Renal pelvis (tissue), 4 donors: Measurements from ENCODE around the gene TUFM. TPM values are rescaled to one million over a fixed set of nuclear protein-coding genes. Genes with fewer than 3 reads are reported as not detected.
"Not testable (repeated sequence)": the region's sequence is repeated elsewhere in the genome, so short reads cannot be mapped to it uniquely, and the experiment has no call there.

Source experiments
- DNase-seq: peaks from one replicate; pipeline ENCODE4 v3.0.0-alpha.2; 2013
- polyA plus RNA-seq, 3 donors: library from polyadenylated mRNA; unstranded; fragments of 120-200 nt; gene quantifications; one replicate each; pipeline ENCODE4 v1.2.1, GENCODE V29; 2013; ENCODE audit not compliant: insufficient read length in 3 of 3

TUFM gene
- polyA plus RNA-seq, 3 donors, result 220 to 228 (median 223) TPM

DNA sequence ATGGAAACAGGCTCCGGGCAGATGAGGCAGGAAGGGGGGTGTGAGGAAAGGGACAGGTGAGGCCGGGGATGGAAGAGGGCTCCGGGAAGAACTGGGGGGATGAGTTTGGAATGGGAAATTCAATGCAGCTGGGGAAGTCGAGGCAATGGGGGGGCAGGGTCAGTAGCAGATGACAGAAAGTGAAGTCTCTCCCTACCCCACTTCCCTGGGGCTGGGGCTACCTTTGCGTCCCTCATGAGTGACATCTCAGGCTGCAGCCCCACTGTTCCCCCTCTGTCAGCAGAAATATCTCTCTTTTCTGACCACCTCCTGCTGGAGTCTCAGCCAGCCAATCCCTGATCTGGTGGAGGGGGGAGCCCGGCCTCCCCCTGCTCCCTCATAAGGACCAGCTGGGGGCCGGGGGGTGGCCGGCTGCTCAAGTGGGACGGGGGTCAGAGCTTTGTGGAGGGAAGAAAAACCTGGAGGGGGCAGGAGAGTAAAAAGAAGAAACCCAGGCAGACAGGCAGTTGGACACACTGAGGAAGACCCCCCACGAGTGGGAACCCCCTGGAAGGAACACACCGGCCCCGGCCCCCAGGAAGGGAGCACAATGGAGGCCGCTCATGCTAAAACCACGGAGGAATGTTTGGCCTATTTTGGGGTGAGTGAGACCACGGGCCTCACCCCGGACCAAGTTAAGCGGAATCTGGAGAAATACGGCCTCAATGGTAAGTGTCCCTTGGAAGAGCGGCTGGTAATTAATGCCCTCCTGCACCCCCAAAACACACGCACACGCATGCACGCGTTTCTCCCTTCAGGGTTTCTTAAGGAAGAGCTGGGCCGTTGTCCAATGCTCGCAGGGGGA is 32.2 kb upstream of the TUFM start, which contains the start of gene ATP2A1:
Gene ATP2A1 (plus strand): TSS at position 406 of the 844 bp plus-strand sequence. CDS start 184 bp downstream, at position 590.
- no peak for DNase-seq

DNA sequence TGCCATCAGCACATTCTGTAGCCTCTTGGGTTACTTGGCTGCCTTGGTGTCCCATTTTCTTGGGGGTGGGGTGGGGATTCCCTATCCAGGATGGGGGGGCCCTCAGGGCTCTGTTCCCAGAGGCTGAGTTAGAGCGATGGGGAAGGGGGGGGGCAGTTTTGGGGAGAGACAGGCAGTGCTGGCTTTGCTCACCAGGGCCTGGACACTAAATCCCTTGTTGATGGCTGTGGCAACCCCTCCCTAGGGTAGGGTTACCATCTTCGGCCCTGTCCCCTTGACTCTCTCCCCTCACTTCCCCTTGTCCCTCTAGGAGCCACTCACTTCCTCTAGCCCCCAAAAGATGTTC is 31.5 kb upstream of the TUFM start:
- DNase-seq, result no peak

DNA sequence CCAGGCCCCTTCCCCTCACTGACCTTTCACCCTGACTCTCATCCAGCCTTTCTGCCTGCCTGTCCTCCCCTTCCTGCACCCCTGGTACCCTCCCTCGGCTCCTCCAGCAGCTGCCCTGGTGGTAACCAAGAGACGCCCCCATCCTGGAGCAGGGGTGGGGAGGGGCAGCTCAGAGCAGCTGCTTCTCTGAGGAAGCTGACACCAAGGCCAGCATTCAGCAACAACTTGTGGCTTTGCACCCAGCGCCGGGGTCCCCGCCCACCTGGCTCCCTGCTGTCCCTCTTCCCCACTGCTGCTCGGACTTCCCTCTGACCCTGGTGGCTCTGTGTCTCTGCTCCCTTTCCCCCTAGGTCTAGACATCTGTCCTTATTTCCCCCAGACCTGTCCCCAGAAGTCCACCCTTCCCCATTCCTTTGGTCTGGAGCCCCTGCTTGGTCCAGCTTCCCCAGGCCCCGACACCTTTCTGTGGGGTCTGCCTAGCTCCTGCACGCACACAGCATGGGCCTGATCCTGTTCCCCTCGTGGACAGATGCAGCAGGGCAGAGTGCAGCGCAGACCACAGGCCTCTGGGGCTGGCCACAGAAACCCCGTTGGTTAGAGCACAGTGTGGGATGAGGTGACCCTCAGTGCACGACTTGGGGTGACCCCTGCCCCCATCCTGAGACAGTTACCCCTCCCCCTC is 31.0 kb upstream of the TUFM start:
- DNase-seq, result no peak

DNA sequence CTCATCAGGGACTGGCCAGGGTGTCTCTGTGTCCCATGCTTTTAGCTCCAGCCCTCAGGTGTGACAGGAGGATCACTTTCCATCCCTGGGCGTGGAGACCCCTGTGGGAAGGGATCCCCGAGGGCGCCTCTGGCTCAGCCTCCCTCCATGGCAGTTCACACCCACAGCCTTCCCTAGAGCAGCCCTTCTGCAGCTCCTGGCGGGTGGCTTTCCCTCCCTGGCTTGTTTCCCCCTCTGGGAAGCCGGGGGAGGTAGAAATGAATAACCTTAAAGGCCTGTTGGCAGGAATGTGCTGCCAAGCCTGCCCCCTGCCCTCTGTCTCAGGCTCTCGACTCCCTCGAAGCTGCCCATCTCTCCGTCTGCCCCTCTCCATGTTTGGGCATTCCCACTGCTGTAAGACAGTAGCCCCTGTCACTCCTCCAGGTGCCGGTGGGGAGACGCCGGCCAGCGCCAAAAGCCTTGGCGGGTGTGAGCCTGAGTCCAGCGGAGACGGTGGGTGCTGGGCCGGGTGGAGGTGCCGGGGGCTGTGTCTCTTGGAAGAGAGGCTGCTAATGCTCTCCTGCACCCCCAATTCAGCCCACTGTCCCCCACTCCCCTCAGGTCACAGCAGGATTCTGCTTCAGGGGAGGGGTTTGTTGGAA is 30.0 kb upstream of the TUFM start:
- no peak for DNase-seq

DNA sequence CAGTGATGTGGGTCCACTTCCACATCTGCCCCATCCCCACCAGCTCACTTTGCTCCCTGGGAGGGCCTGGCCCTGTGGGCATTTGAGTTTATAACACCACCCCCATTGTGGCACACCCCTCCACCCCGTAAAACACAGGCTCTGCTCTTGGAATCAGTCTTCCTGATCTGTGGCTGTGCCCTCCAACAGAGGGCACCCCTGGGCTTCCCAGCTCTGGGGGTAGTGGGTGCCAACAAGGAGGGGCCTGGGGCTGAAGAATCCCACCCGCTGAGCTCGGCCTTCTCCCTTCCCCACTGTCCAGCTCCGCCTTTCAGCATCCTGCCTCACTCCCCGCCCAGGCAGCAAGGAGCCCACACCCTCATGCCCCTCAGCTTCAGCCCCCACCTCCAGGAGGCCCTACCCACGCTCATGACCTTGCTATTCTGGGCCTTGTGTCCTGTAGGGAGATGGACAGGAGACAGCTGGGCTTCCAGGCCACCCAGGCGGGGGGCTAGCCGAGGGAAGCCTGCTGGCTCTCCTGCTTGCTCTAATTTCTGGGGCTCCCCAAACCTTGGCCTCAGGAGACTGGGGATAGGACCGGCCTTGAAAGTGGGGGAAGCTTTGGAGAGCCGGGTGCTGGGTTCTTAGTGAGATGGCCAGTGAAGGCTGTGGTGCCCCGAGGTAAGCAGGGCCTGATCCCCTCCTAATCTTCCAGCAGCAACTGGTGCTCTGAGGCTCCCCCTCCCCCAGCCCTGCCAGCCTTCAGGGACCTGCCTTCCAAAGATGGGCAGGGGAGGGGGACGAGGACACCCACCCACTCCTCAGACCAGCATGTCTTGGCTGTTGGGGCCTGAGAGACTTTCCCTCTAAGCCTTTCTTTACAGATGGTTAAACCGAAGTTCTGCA is 29.2 kb upstream of the TUFM start:
- no peak for DNase-seq

DNA sequence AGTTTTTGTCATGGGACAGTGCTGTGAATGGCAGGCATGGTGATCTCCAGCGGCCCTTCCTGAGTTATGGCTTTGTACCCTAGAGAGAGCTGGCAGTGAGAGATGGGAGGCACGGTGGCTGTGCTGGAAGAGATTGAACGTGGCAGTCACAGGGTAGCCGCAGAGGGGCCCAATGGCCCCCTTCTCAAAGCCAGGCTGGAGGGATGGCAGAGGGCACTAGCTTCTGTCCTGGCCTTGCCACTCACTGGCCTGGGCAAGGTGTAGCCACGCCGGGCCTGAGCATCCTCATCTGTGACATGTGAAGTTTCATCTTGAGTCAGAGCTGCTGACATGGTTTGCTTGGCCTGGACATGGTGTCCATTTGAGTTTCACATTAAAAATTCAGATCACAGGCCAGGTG is 28.3 kb upstream of the TUFM start:
- no peak for DNase-seq

DNA sequence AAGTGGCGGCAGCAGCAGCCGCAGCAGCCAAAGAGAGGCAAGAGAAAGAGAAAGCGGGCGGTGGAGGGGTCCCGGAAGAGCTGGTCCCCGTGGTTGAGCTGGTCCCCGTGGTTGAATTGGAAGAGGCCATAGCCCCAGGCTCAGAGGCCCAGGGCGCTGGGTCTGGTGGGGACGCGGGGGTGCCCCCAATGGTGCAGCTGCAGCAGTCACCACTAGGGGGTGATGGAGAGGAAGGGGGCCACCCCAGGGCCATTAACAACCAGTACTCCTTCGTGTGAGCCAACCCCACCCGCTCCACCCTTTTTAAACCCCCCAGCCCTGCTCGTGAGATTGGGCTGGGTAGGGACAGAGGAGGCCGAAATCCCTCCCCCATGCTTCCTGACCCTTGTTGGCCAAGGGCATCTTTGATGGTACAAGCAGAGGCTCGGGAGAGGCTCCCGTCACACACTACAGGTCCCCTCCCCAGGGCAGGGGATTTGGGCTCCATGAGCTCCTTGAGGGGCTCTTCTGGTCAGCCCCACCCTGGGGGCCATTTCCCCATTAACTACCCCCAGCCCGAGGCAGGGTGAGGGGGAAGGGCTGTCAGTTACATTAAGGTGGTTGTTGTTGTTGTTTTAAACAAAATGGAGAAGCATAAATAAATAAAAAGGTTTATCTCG is 27.5 kb upstream of the TUFM start:
- DNase-seq, result no peak

DNA sequence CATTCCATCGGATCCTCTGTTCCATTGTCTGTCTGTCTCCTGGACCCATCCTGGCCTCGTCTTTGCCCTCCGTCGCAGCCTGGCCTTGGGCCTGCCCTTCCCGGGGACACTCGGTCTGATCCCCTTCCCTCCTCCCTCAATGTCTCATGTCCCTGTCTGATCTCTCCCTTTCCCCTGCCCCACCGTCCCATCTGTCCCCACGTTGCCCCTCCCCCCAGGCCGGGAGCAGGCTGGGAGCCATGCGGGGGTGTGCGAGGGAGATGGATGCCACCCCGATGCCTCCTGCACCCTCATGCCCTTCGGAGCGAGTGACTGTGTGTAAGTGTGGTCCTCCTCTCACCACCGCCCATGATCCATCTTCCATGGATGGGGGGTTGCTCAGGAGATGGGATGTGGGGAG is 26.8 kb upstream of the TUFM start:
- DNase-seq, result no peak

DNA sequence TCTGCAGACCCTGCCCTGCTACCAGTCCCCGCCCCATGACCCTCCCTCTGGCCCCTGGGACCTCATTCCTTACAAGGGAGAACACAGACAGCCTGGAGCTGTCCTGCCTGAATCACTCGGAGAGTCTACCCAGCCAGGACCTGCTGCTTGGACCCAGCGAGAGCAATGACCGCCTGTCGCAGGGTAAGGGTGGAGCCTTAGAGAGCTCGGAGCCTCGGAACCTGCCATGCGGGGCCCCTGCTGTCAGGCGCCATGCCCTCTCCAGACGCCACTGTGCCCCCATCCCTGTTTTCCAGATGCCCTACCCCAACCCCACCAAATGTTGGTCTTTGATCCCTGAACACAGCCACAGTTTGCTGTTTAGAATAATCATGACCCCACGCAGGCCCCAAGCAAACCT is 23.1 kb upstream of the TUFM start:
- DNase-seq, result no peak

DNA sequence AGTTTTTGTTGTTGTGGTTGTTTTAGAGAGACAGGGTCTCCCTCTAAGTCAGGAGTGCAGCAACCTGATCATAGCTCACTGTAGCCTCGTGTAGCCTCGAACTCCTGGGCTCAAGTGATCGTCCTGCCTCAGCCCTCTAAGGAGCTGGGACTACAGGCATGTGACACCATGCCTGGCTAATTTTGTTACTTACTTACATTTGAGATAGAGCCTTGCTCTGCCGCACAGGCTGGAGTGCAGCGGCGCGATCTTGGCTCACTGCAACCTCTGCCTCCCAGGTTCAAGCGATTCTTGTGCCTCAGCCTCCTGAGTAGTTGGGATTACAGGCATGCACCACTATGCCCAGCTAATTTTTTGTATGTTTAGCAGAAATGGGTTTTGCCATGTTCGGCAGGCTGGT is 21.5 kb upstream of the TUFM start:
- not testable (repeated sequence) for DNase-seq

DNA sequence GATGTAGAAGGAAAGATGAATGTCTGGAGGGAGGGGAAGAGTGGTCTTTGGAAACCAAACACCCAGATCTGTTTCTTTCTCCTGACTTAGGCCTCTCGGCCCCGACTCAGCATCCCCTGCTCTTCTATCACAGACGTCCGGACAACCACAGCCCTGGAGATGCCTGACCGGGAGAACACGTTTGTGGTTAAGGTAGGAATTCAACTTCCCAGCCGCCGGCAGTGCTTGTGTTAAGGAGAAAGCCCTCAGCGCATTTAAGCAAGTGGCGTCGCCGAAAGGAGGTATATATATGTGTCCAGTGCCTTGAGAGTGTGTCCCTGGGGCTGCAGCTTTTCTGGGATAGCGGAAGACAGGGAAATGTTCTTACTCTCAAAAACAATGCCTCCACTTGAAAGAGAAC is 21.1 kb upstream of the TUFM start:
- DNase-seq, result no peak

DNA sequence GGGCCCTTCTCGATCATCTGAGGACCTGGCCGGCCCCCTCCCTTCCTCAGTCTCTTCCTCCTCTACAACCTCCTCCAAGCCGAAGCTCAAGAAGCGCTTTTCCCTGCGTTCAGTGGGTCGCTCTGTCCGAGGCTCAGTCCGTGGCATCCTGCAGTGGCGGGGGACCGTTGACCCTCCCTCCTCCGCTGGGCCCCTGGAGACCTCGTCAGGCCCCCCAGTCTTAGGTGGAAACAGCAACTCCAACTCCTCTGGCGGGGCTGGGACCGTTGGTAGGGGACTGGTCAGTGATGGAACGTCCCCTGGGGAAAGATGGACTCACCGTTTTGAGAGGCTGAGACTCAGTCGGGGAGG is 20.3 kb upstream of the TUFM start:
- no peak for DNase-seq

DNA sequence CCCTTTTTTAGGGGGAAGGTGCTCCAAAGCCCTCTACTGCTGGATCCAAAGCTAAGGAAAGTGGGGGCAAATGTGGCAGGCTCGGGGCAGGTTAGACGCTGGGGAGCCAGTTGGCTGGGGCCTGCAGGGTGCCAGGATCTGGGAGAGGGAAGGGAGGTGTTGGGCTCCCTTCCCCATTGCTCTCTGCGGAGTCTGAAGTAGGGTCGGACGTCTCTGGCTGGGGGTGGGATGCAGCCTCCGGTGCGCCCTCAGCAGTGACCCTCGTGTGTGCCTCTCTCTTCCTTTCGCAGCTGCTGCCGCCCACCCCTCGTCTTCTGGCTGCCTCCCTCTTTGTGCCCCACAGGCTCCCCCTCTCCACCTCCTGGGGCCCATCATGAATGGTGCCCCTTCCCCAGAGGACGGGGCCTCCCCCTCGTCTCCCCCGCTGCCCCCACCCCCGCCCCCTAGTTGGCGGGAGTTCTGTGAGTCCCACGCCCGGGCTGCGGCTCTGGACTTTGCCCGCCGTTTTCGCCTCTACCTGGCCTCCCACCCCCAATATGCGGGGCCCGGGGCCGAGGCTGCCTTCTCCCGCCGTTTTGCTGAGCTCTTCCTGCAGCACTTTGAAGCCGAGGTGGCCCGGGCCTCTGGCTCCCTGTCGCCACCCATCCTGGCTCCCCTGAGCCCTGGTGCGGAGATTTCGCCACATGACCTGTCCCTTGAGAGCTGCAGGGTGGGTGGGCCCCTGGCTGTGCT is 19.7 kb upstream of the TUFM start:
- DNase-seq, result no peak

DNA sequence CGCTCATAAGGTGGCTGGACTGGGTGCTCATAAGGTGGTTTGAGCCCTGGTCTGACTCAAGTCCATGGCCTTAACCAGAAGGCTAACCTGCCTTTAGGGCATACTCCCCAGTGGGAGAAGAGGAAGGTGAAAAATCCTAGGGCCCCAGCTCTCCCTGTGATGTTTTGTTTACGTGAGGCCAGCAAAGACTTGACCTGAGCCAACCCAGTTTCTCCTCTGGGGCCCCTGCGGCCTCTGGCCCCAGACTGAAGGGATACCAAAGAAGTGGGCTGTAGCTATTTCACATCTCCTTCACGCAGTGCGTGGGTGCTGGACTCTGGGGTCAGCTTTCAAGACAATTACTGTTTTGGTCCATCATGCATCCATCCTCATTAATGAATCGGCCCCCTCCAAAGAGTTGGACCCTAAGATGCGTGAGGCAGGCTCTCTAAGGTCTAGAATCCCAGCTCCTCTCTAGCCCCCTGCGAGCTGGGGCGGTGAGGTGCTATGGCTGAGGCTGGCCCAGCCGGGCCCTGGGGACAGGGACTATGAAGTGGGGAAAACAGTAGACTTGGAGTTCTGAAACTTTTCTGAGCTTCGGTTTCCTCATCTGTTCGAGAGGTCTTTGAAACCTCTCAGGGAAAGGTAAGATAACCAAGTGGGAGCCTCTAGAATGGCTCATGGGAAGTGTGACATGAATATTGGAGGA is 19.0 kb upstream of the TUFM start:
- DNase-seq, result no peak

DNA sequence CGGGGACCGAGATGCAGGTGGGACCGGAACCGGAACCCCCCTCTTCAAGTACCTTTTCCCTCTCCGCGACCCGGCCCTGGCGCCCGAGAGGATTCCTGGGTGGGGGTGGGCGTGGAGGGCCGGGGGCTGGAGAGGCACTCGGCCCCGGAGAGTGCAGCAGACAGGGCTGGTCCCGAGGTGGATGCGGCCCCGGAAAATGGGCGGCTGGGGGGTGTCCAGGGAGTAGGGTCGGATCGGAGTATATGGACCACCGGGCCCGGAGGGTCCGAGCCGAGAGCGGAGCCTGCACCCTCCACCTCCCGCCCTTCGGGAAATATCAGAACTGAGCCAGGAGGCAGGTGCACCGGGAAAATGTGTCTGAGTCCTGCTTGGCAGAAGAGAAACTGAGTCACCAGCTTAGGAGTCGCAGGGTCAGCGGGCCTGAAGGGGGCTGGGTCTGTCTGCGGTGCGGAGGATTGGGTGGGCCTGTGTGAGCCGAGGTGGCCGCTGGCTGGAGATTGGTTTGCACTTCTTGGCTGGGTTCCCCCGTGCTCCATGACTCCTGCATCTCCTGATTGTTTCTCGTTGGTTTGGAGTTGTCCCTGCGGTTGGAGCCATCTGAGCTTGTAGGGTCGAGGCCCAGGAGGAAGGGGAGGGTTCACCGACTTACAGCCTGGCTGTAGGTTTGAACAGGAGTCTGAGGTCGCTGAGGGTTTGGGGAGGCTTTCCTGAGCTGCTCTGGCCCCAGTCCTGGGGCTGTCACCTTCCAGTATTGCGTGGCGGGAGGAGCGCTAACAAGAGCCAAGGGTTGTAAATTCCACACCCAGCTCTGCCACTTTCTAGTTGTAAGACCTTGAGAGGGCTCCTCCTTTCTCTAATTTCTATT is 18.0 kb upstream of the TUFM start:
- DNase-seq, result no peak

DNA sequence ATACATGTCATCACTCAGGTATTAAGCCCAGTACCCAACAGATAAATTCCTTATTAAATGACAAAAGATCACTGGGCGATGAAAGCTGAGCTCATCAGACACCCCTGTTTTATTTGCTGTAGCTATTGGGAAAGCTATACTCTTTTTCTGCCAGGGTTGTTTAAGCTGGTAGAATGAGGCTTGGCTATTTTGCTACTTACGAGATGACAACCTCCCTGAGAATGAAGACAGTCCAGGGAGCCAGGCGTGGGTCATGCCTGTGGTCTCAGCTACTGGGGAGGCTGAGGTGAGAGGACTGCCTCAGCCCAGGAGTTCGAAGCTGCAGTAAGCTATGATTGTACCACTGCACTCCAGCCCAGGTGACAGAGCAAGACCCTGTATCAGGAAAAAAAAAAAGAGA is 13.2 kb upstream of the TUFM start:
- DNase-seq, result no peak

DNA sequence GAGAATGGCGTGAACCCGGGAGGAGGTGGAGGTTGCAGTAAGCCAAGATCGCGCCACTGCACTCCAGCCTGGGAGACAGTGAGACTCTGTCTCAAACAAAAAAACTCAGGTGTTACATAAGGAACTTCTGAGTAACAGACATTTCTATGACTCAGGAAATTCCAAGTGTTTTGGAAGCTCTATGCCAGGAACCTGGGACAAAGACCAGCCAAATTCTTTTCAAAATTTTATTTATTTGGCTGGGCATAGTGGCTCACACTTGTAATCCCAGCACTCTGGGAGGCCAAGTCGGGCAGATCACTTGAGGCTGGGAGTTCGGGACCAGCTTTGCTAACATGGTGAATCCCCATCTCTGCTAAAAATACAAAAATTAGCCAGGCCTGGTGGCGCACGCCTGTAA is 12.3 kb upstream of the TUFM start:
- no peak for DNase-seq

DNA sequence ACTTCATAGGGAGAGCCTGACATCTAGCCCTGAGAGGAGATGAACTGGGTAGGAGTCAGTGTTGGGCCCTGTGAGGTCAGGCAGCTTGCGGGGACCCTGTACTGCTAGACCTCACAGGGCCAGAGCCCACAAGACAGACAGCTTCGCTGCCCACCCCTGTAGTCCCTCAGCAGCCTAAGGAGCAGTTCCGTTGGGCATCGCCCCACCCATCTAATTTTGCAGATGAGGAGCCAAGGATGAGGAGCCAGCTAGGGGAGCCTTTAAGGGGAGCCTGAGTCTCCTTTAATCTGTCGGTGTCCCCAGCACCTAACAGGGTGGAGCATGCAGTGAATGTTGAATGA is 755 bp upstream of the TUFM start:
- DNase-seq, result no peak

DNA sequence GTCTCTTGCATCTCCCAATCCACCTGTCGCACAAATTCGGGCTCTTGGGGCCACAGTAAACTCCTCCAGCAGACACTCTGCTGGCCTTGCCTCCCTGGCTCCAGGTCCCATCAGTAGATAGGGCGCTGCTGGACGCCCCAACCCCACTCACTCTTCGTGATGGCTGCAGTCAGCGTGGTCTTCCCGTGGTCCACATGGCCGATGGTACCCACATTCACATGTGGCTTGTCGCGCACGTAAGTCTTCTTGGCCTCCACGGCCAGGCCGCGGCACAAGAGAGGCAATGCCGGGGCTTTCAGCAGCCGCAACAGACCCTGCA is 428 bp downstream of the TUFM start:
- no peak for DNase-seq

DNA sequence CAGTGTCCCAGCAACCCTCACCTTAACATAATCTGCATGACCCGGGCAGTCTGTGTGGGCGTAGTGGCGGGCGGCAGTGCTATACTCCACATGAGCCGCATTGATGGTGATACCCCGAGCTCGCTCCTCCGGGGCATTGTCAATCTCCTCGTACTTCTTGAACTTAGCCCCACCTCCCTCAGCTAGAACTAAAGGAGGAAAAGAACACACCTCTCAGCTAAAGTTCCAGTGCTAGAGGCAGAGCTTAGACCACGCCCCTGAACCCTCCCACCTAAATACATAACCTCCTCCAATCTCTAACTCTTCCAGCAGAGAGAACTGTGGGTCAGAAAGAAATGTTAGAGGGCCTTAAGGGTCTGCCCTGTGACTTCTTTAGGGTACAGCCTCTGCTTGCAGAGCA is 855 bp downstream of the TUFM start:
- no peak for DNase-seq
